Measurements from ENCODE around the gene TTPAL.

TTPAL gene

GRCh38 chr20:44537993-44538392, 62.3 kb downstream of the TTPAL start:
- TF ChIP-seq ZNF274 (IDR thresholded peaks at IDR 0.05; ENCODE audit: low read depth, low read length) = no peak

DNA sequence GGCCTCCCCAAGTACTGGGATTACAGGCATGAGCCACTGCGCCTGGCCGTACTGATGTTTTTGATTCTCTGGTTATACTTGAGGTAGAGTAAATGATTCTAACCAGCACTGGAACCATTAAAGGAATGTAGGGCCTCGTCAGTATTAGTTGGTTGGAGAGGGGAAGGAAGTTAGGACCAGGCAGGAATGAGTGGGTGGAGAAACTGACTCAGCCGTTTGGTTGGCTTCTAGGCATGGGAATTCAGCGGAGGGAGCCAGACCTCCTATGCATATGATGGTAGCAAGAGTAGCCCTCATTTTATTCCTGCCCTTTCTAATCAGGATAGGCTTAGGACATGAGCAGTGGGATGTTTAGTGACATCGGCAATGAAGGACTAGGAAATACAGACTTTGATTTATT, 65.2 kb downstream of the TTPAL start:
- TF ChIP-seq ZNF274 (IDR thresholded peaks at IDR 0.05; ENCODE audit: low read depth, low read length) = no peak
- no peak overlapping the region for H3K4me3 ChIP-seq (ENCODE audit: low read length)

More at GRCh38 chr20:44537993-44538392, 62.3 kb downstream of the TTPAL start:
- no peak overlapping the region for H3K4me3 ChIP-seq (ENCODE audit: low read length)

GRCh38 chr20:44541992-44542391, 66.3 kb downstream of the TTPAL start:
- H3K4me3 ChIP-seq (ENCODE audit: low read length) = no peak overlapping the region

DNA sequence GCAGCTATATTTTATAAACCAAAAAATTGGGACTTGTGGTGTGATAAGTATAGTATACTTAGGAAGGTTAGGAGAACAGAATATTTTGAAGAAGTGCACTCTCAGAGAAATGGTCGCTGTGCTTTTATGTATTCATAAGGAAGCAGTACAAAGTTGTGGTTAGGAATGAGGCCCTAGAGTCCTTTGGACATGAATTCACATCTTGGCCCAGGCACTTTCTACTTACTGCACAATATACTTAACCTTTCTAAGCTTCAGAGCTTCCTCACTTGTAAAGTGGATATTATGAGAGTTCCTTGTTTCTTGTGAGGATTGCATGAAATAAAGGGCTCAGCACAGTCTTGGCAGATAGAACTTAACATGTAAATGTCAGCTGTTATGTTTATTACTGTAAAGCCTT, 67.2 kb downstream of the TTPAL start:
- no peak for TF ChIP-seq ZNF274 (IDR thresholded peaks at IDR 0.05; ENCODE audit: low read depth, low read length)
- H3K4me3 ChIP-seq (ENCODE audit: low read length) = no peak overlapping the region

More at GRCh38 chr20:44541992-44542391, 66.3 kb downstream of the TTPAL start:
- TF ChIP-seq ZNF274 (IDR thresholded peaks at IDR 0.05; ENCODE audit: low read depth, low read length) = no peak

DNA sequence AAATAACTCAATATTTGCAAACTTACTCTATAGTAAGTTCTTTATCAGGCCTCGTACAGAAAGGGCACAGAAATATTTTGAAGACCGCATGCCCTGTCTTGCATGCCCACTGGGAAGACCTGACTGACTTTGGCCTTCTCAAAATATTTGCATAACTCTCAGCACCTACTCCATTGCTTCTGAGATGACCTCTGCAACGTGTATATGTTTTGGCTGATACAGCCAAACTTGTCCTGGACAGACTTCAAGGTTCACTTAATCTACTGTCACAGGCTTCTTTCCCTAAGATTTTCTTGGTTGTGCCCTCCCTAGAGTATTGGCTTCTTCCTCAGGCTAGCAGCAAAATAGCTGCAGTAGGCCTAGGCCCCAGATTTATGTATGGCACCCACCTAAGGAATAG, 67.7 kb downstream of the TTPAL start:
- no peak for TF ChIP-seq ZNF274 (IDR thresholded peaks at IDR 0.05; ENCODE audit: low read depth, low read length)
- H3K4me3 ChIP-seq (ENCODE audit: low read length) = no peak overlapping the region

Measured in GM08714 (cell line).